SIG-M5 treated with dmso at 0.1 percent for 504 hours (cell line): ENCODE results near the gene CPM.
"Not testable (repeated sequence)": the region's sequence is repeated elsewhere in the genome, so short reads cannot be mapped to it uniquely, and the experiment has no call there.

Source experiments
- DNase-seq: peaks from one replicate; lab custom pipeline; 2025; ENCODE audit not compliant: unreplicated experiment; lab: John Stamatoyannopoulos, UW

Gene CPM

GRCh38 chr12:68831751-68832503 lies 101.0 kb downstream of the CPM start:
- DNase-seq, result no peak

GRCh38 chr12:68831272-68831671 lies 101.7 kb downstream of the CPM start:
- no peak for DNase-seq

GRCh38 chr12:68828672-68829068 lies 104.3 kb downstream of the CPM start:
- DNase-seq, result no peak

GRCh38 chr12:68827895-68828671 lies 104.9 kb downstream of the CPM start:
- no peak for DNase-seq

GRCh38 chr12:68825569-68826217 lies 107.3 kb downstream of the CPM start:
- no peak for DNase-seq

GRCh38 chr12:68824597-68825250 lies 108.2 kb downstream of the CPM start:
- DNase-seq, result no peak

- DNase-seq, result no peak
These were observed 108.8 kb downstream of the CPM start for GRCh38 chr12:68824131-68824530.

GRCh38 chr12:68823696-68824095 lies 109.3 kb downstream of the CPM start:
- no peak for DNase-seq

GRCh38 chr12:68821357-68822188 lies 111.4 kb downstream of the CPM start:
- DNase-seq, result no peak

GRCh38 chr12:68819481-68819880 lies 113.5 kb downstream of the CPM start:
- DNase-seq, result not testable (repeated sequence)

- DNase-seq, result no peak
These were observed 116.8 kb downstream of the CPM start for GRCh38 chr12:68815928-68816800.

GRCh38 chr12:68815232-68815927 lies 117.6 kb downstream of the CPM start:
- no peak for DNase-seq

GRCh38 chr12:68814490-68815231 lies 118.3 kb downstream of the CPM start:
- no peak for DNase-seq

- DNase-seq, result no peak
These were observed 119.8 kb downstream of the CPM start for GRCh38 chr12:68813242-68813593.

- DNase-seq, result no peak
These were observed 120.3 kb downstream of the CPM start for GRCh38 chr12:68812553-68813241.

GRCh38 chr12:68811573-68811972 lies 121.4 kb downstream of the CPM start:
- not testable (repeated sequence) for DNase-seq

- DNase-seq, result not testable (repeated sequence)
These were observed 123.0 kb downstream of the CPM start for GRCh38 chr12:68810027-68810389.
